Jurkat, Clone E6-1 (cell line): ENCODE results near the gene PLCZ1.

Experiments used
- DNase-seq: peaks from one replicate; pipeline ENCODE4 v3.0.0-alpha.2; 2011; ENCODE audit warnings: low read depth, low spot score
- H3K4me3 ChIP-seq: 2 replicates; pipeline ENCODE4 v1.5.1; 2011; ENCODE audit warnings: mild to moderate bottlenecking, low read length, control low read depth, moderate library complexity

PLCZ1 gene

DNA sequence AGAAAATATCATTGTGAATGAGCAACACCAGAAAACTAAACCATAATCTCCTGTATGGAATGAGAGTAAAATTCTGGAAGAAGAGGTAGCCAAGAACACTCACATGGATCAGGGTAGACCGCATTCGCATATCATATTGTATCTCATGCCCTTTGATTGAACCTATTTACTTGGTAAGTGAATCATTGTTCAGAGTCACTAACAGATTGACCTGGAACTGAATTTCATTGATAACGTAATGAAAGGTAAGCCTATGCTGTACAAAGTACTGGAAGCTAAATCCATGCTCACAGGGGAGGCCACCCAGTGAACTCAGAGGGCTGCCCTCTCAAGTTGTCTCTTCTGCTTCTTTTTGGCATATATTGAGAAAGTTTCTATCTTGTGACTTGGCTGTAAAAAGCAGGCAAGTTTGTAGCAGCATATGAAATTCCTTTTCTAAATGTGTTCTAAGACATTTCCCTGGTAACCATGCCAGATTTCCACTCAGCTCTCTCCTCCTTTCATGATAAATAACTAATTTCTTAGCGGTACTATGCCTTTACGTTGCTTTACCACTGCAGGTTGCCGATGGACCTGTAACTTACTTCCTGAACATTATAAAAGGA is 91.4 kb downstream of the PLCZ1 start:
- DNase-seq: no peak

DNA sequence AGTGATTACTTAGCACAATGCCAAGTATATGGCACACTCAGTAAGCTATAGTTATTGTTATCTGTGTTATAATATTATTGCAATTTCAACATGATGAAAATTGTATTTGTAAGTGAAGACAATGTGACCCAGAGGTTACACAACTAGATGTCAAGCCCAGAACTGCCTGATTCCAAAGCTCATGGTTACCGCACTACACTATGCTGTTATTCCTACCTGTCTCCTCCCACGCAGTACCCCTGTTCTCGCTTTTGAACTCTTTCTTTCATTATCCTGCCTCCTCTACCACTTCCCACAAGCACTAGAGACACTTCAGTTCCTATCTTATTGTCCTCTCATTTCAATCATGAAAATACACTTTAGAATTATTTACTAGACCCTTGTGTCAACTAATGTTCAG is 93.2 kb downstream of the PLCZ1 start:
- no peak overlapping the region for H3K4me3 ChIP-seq
- DNase-seq: no peak

More for the DNA sequence above, 91.4 kb downstream of the PLCZ1 start:
- H3K4me3 ChIP-seq: no peak overlapping the region

DNA sequence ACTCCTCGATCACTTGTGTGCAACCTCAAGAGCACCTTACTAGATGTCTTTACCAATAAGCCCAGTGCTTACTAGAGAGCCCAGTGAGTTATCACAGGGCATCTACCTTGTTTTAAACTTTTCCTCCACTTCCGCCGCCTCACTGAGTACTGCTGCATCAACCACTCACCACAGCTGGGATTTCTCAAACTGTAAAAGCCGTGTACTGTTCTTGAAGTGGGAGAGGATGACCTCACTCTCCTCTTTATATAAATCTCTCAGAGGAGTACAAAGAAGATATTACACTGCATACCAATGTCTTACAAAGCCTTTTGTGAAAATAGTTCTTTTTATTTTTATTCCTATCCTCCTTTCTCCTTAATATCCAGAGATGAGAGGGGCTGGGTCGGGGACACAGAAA is 94.1 kb downstream of the PLCZ1 start:
- no peak overlapping the region for H3K4me3 ChIP-seq
- DNase-seq: peak; percentile 7

DNA sequence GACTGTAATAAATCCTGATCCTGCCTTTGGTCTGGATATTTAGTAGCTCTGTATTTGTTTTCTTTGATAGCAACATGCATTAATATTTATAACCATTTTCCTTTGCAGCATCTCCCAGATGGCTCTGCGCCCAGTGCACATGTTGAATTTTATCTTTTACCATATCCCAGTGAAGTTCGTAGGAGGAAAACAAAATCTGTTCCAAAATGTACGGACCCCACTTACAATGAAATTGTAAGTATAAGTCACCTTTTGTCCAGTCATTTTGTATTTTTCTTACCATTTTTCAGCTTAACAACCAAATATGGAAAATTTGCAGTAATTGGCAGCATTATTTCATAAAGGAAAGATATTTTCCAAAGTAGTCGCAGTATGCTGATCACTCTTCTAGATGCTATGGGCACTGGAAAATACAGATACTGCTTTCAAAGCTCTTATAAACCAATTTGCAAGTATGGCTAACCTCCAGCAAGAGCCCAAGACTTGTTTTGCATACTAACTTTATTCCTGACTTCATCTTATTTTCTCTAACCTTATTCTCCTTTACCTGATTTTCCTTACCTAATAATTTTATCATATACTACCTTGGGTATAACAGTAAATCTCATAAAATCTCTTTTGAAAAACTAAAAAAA is 97.4 kb downstream of the PLCZ1 start:
- no peak overlapping the region for H3K4me3 ChIP-seq
- no peak for DNase-seq

GRCh38 chr12:18634382-18634781 is 103.4 kb downstream of the PLCZ1 start:
- no peak overlapping the region for H3K4me3 ChIP-seq
- DNase-seq: no peak
